Liver (tissue), 3 donors: Measurements from ENCODE around the gene PIK3CA.

ENCODE experiments used
- ATF3 ChIP-seq: IDR thresholded peaks from 2 replicates; pipeline ENCODE4 v1.6.1; 2016; ENCODE audit warnings: antibody characterized with exemption
- CTCF ChIP-seq: fragments of 150-350 bp; IDR thresholded peaks from 2 replicates; pipeline ENCODE4 v1.5.1; 2017; ENCODE audit warnings: improper control_type of control experiment, low read depth, low read length; ENCODE audit not compliant: missing input control
- donor health status: healthy.
- donor health status: healthy.

- TF ChIP-seq CTCF: no peak
- no peak for TF ChIP-seq ATF3
These were observed 116.9 kb downstream of the PIK3CA start for GRCh38 chr3:179265092-179265491.
